IPS-NIHi11 (cell line): ENCODE measurements around the gene DPP10.

Experiments used
- DNase-seq: peaks from one replicate; pipeline ENCODE4 v3.0.0; 2012; ENCODE audit warnings: mixed read lengths, low spot score

DPP10 gene

GRCh38 chr2:115738111-115738510 lies 1295.7 kb downstream of the DPP10 start:
- DNase-seq = no peak

GRCh38 chr2:115739574-115739973 lies 1297.1 kb downstream of the DPP10 start:
- peak; percentile 8 for DNase-seq

GRCh38 chr2:115746151-115746550 lies 1303.7 kb downstream of the DPP10 start:
- no peak for DNase-seq

GRCh38 chr2:115757286-115757685 lies 1314.8 kb downstream of the DPP10 start:
- no peak for DNase-seq

GRCh38 chr2:115763601-115764000 lies 1321.2 kb downstream of the DPP10 start:
- DNase-seq = no peak

GRCh38 chr2:115771516-115771915 lies 1329.1 kb downstream of the DPP10 start:
- DNase-seq = no peak

- no peak for DNase-seq
Observed at GRCh38 chr2:115774361-115774760, 1331.9 kb downstream of the DPP10 start.

GRCh38 chr2:115779085-115779632 lies 1336.7 kb downstream of the DPP10 start:
- no peak for DNase-seq

- DNase-seq = no peak
Observed at GRCh38 chr2:115782286-115782685, 1339.8 kb downstream of the DPP10 start.

- no peak for DNase-seq
Observed at GRCh38 chr2:115796078-115796477, 1353.6 kb downstream of the DPP10 start.

- DNase-seq = no peak
Observed at GRCh38 chr2:115807276-115807675, 1364.8 kb downstream of the DPP10 start.

- peak; percentile 7 for DNase-seq
Observed at GRCh38 chr2:115825912-115826311, 1383.5 kb downstream of the DPP10 start.

- no peak for DNase-seq
Observed at GRCh38 chr2:115833196-115833595, 1390.8 kb downstream of the DPP10 start.

- no peak for DNase-seq
Observed at GRCh38 chr2:115838539-115838938, 1396.1 kb downstream of the DPP10 start.

GRCh38 chr2:115842306-115842705 lies 1399.9 kb downstream of the DPP10 start:
- no peak for DNase-seq

- no peak for DNase-seq
Observed at GRCh38 chr2:115848192-115848591, 1405.8 kb downstream of the DPP10 start.

GRCh38 chr2:115867024-115867423 lies 1424.6 kb downstream of the DPP10 start:
- no peak for DNase-seq

GRCh38 chr2:115874427-115874826 lies 1432.0 kb downstream of the DPP10 start:
- DNase-seq = no peak

GRCh38 chr2:115880558-115880957 lies 1438.1 kb downstream of the DPP10 start:
- peak; percentile 37 for DNase-seq

- DNase-seq = no peak
Observed at GRCh38 chr2:115887209-115887776, 1444.9 kb downstream of the DPP10 start.
